GM12878 (cell line): ENCODE results near the gene RRH. TPM values are rescaled to one million over a fixed set of nuclear protein-coding genes. Genes with fewer than 3 reads are reported as not detected.
A peak's percentile ranks its signal among the peaks of the same experiment; 100 is the strongest.

Experiments used
- ATAC-seq: fragments of 200-7000 bp; cut with Tn5 transposase; 3 replicates; pipeline ENCODE4 v1.9.1; 2020; ENCODE audit warnings: mild to moderate bottlenecking, moderate library complexity
- BruUV-seq: library from RNA; stranded (reverse); fragments of 400-500 nt; replicated peaks from 2 replicates; lab custom pipeline; 2021; lab: Mats Ljungman, UMichigan
- CTCF ChIA-PET: fragments of 300-600 bp; sonication (Branson Sonifier 250); formaldehyde crosslinking; extraction: SDS; loops from one replicate; lab custom pipeline; 2021; ENCODE audit warnings: inconsistent platforms; lab: Yijun Ruan, JAX
- POLR2A ChIA-PET: fragments of 350-600 bp; formaldehyde crosslinking; extraction: SDS; loops from one replicate; lab custom pipeline; 2021; ENCODE audit warnings: inconsistent platforms; lab: Charles Lee
- RAD21 ChIA-PET: fragments of 300-600 bp; sonication (Branson Sonifier 250); formaldehyde crosslinking; loops from one replicate; lab custom pipeline; 2023; ENCODE audit warnings: antibody characterized with exemption; ENCODE audit not compliant: unreplicated experiment; lab: Charles Lee
- SMC1A ChIA-PET: fragments of 300-600 bp; sonication (Branson Sonifier 250); formaldehyde crosslinking; loops from one replicate; lab custom pipeline; 2023; ENCODE audit not compliant: unreplicated experiment, uncharacterized antibody; lab: Charles Lee
- DNase-seq: peaks from one replicate; pipeline ENCODE4 v3.0.0-alpha.2; 2011; ENCODE audit warnings: low read depth, low spot score
- FAIRE-seq: peaks from 3 replicates; lab custom pipeline; 2011; peaks lifted over from hg19 to GRCh38; lab: Jason Lieb, UNC
- H2AFZ ChIP-seq: 2 replicates; pipeline ENCODE4 v1.6.0; 2011; ENCODE audit warnings: low read depth, low read length, control low read depth; ENCODE audit not compliant: control insufficient read depth
- H3K27ac ChIP-seq: 2 replicates; pipeline ENCODE4 v1.5.1; 2011; ENCODE audit warnings: control low read depth; ENCODE audit not compliant: control insufficient read depth, insufficient read depth
- H3K27me3 ChIP-seq, 2 experiments: replicated peaks in 1 of 2; 2 replicates each; pipeline versions ENCODE4 v1.6.0 to v1.6.1; 2011; ENCODE audit warnings: low read length in 1 of 2; ENCODE audit not compliant: control insufficient read depth in 2 of 2, insufficient read depth in 2 of 2
- H3K36me3 ChIP-seq, 2 experiments: 2 replicates each; pipeline ENCODE4 v1.5.1; 2011; ENCODE audit warnings: low read length in 1 of 2; ENCODE audit not compliant: control insufficient read depth in 2 of 2, insufficient read depth in 2 of 2
- H3K4me1 ChIP-seq: 2 replicates; pipeline ENCODE4 v1.6.1; 2011; ENCODE audit warnings: mild to moderate bottlenecking, low read length, moderate library complexity, mixed read lengths; ENCODE audit not compliant: control insufficient read depth, insufficient read depth
- H3K4me2 ChIP-seq: 2 replicates; pipeline ENCODE4 v1.6.0; 2011; ENCODE audit warnings: control low read depth; ENCODE audit not compliant: control insufficient read depth, insufficient read depth
- H3K4me3 ChIP-seq: fragments of 200-600 bp; sonication (generic); 2 replicates; pipeline ENCODE4 v1.5.1; 2016
- H3K79me2 ChIP-seq: 2 replicates; pipeline ENCODE4 v1.6.0; 2011; ENCODE audit warnings: low read length; ENCODE audit not compliant: control insufficient read depth, insufficient read depth
- H3K9ac ChIP-seq: 2 replicates; pipeline ENCODE4 v1.8.0; 2011; ENCODE audit warnings: low read length, control low read depth, mixed read lengths; ENCODE audit not compliant: control insufficient read depth, insufficient read depth
- H3K9me3 ChIP-seq: replicated peaks from 3 replicates; pipeline ENCODE4 v1.5.1; 2011; ENCODE audit warnings: mild to moderate bottlenecking, low read length; ENCODE audit not compliant: control insufficient read depth, insufficient read depth
- H4K20me1 ChIP-seq: 2 replicates; pipeline ENCODE4 v1.6.0; 2011; ENCODE audit not compliant: control insufficient read depth, insufficient read depth
- BRCA1 ChIP-seq: IDR thresholded peaks from 2 replicates; pipeline ENCODE4 v1.6.1; 2011; ENCODE audit warnings: low read depth, low read length, improper control_type of control experiment
- CHD4 ChIP-seq: fragments of 200-600 bp; sonication (generic); IDR thresholded peaks from 2 replicates; pipeline ENCODE4 v1.6.1; 2016; ENCODE audit warnings: mild to moderate bottlenecking
- RAD21 ChIP-seq: IDR thresholded peaks from 2 replicates; pipeline ENCODE4 v1.6.1; 2011; ENCODE audit warnings: mild to moderate bottlenecking, low read depth, low read length, moderate library complexity; ENCODE audit not compliant: insufficient read depth
- SMAD5 ChIP-seq: IDR thresholded peaks from 2 replicates; pipeline ENCODE4 v1.6.1; 2016; ENCODE audit warnings: antibody characterized with exemption, low read depth
- SMC3 ChIP-seq: IDR thresholded peaks from 2 replicates; pipeline ENCODE4 v1.6.1; 2011; ENCODE audit warnings: low read length, improper control_type of control experiment, borderline replicate concordance
- WGBS: methylation state at CpG from one replicate; pipeline ENCODE4 v1.1.6; 2016; ENCODE audit warnings: low lambda C conversion rate; ENCODE audit not compliant: insufficient replicate concordance, insufficient coverage; ENCODE audit errors: missing lambda C conversion rate; 5-methylcytosine and 5-hydroxymethylcytosine counted together
- in situ Hi-C: fragments of 300-500 bp; cut with MboI; formaldehyde crosslinking; loops from 9 replicates; pipeline ENCODE4 v1.14.3; 2018; ENCODE audit warnings: mixed read lengths
- intact Hi-C: fragments of 100-400 bp; cut with micrococcal nuclease; formaldehyde crosslinking; loops from one replicate; pipeline ENCODE4 v1.14.2; 2022; ENCODE audit not compliant: unreplicated experiment
- polyA plus RNA-seq, 11 experiments: library from polyadenylated mRNA; depleted of rRNA in 4 of 11; unstranded in 6 of 11; stranded (reverse) in 5 of 11; fragments of >200 nt; fragmentation: Nextera tagmentation in 4 of 11; fragmentation: Illumina TruSeq in 1 of 11; extraction: Ambion mirVana in 4 of 11; extraction: Trizol in 1 of 11; gene quantifications; 1 replicate in 1 of 11; 2 replicates in 10 of 11; pipeline versions ENCODE4 v1.2.1 to v1.2.3, GENCODE V29; 2011 to 2016; ENCODE audit warnings: inconsistent platforms in 2 of 11, missing spikeins in 2 of 11, low read depth in 1 of 11
- total RNA-seq, 4 experiments: library from RNA; depleted of rRNA in 3 of 4; stranded (reverse); fragments of >200 nt in 3 of 4; fragmentation: Illumina TruSeq in 1 of 4; extraction: Trizol in 1 of 4; gene quantifications; 2 replicates each; pipeline versions ENCODE4 v1.2.1 to v1.2.3, GENCODE V29; 2013 to 2021
- TF ChIP-seq, protein P1 (sequence below): IDR thresholded peaks from 2 replicates; pipeline ENCODE4 v1.6.1; 2011; ENCODE audit warnings: low read depth, mild to moderate bottlenecking, low read length, moderate library complexity, borderline replicate concordance; ENCODE audit errors: extremely low read depth
- TF ChIP-seq, protein P2 (sequence below), 3 experiments: IDR thresholded peaks in 2 of 3; conservative IDR thresholded peaks in 1 of 3; 2 replicates each; pipeline ENCODE4 v1.5.1; 2011; ENCODE audit warnings: low read depth in 3 of 3, low read length in 3 of 3, mild to moderate bottlenecking in 3 of 3, control low read depth in 2 of 3, moderate library complexity in 2 of 3, inconsistent platforms in 1 of 3, mixed read lengths in 1 of 3; ENCODE audit not compliant: control insufficient read depth in 2 of 3, insufficient read depth in 1 of 3; ENCODE audit errors: extremely low read depth in 1 of 3

Gene RRH
- total and polyA plus RNA-seq, 10 of the 15 experiments (the other 5 are each of a cell fraction or from before 2014, with no cell fraction given) = 0.06 to 0.24 (median 0.12) TPM; not detected in 6

DNA sequence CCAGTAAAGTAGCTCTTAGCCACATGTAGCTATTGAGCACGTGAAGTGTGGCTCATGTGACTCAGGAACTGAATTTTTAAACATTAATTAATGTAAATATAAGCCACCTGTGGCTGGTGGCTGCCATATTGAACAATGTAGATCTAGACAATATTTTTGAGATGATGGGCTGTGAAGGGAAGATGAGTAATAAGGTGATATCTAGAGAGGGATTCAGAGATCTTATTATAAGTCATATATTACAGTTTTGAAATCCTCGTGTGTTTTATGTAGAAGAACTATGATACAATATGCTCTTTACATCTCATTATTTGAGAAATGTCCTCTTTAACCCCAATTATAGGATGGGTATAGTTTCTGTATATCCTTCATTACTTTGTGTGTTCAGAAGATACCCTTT lies 6.6 kb upstream of the RRH start:
- H3K27ac ChIP-seq = no peak overlapping the region
- intact Hi-C loops = no loop called here
- H2AFZ ChIP-seq = no peak overlapping the region
- TF ChIP-seq, protein P1, sequence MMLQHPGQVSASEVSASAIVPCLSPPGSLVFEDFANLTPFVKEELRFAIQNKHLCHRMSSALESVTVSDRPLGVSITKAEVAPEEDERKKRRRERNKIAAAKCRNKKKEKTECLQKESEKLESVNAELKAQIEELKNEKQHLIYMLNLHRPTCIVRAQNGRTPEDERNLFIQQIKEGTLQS = no peak
- peak; percentile 11; the same call in 2 of the 3 replicates for ATAC-seq
- ChIA-PET RAD21 (no interaction called here), SMC1A (interaction anchor here (1.2 kb wide), 1 partner anchor 16 kb away, joined by 3 read pairs; no protein-coding TSS in a partner anchor), CTCF (interaction anchor here (1.0 to 1.4 kb wide), 2 partner anchors 394 to 395 kb away, joined by 3 read pairs; no protein-coding TSS in a partner anchor), POLR2A (no interaction called here)
- no peaks in the 10 kb centered on the region for H3K27me3 ChIP-seq
- H3K79me2 ChIP-seq = peaks cover 18% of the 10 kb centered on the region
- 3% methylated on average over 2 of the region's 2 CpGs for WGBS
- H3K4me2 ChIP-seq = no peak overlapping the region
- H4K20me1 ChIP-seq = no peaks in the 10 kb centered on the region
- no peak overlapping the region for H3K4me3 ChIP-seq
- no TSS peak for BruUV-seq
- H3K4me1 ChIP-seq = no peaks in the 10 kb centered on the region
- no peak for DNase-seq
- H3K9ac ChIP-seq = no peak overlapping the region
- H3K36me3 ChIP-seq = peaks cover 0 to 2% of the 10 kb centered on the region in 2 experiments; a peak in 3 of 4 replicates
- H3K9me3 ChIP-seq = no peaks in the 10 kb centered on the region
- FAIRE-seq = no peak
- in situ Hi-C loops = no loop called here

DNA sequence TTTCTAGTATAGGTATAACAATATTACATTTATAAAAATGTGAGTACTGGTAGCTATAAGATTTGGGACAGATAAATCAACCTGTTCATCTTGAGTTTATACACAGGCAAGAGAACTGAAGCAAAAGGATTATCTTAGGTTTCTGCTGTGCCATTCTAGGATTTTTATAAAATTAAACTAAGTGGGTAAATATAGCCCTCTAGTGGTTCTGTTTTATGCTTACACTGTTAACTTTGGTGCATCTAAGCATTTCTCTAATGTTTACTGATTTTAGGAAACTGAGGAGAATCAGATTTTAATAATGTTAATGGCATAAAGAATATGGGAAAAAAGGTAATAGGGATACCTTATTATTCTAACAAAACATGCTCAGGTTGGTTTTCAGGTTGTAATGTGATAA lies 1.1 kb upstream of the RRH start:
- TF ChIP-seq CHD4 (no peak), SMAD5 (no peak), BRCA1 (no peak), SMC3 (peak; percentile 47; the same call in 1 of the 2 replicates), RAD21 (peak; percentile 69)
- TF ChIP-seq, protein P2, sequence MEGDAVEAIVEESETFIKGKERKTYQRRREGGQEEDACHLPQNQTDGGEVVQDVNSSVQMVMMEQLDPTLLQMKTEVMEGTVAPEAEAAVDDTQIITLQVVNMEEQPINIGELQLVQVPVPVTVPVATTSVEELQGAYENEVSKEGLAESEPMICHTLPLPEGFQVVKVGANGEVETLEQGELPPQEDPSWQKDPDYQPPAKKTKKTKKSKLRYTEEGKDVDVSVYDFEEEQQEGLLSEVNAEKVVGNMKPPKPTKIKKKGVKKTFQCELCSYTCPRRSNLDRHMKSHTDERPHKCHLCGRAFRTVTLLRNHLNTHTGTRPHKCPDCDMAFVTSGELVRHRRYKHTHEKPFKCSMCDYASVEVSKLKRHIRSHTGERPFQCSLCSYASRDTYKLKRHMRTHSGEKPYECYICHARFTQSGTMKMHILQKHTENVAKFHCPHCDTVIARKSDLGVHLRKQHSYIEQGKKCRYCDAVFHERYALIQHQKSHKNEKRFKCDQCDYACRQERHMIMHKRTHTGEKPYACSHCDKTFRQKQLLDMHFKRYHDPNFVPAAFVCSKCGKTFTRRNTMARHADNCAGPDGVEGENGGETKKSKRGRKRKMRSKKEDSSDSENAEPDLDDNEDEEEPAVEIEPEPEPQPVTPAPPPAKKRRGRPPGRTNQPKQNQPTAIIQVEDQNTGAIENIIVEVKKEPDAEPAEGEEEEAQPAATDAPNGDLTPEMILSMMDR (IDR thresholded peaks at IDR 0.05 in 2 of 3, conservative IDR thresholded peaks at IDR 0.05 in 1 of 3; ENCODE audit: control insufficient read depth in 2 of 3, extremely low read depth in 1 of 3, insufficient read depth in 1 of 3, low read depth in 3 of 3, low read length in 3 of 3) = peak; percentile 22 to 54 (median 40); a peak in 4 of 6 replicates
- no peak overlapping the region for H2AFZ ChIP-seq
- H3K4me3 ChIP-seq = no peak overlapping the region
- DNase-seq = no peak
- intact Hi-C loops = loop anchor here (2.0 kb wide), 1 partner anchor 404 kb away; no protein-coding TSS in a partner anchor
- CTCF ChIA-PET = interaction anchor here (1.0 to 4.8 kb wide), 16 partner anchors 9 to 527 kb away, joined by 3 to 36 read pairs (median 5); partner anchors contain the start of genes MCUB and SEC24B
- RAD21 ChIA-PET = interaction anchor here (1.0 to 1.5 kb wide), 3 partner anchors 22 to 406 kb away, joined by 3 to 6 read pairs (median 3); partner anchors contain the start of gene SEC24B
- no peaks in the 10 kb centered on the region; a peak in 1 of 4 replicates for H3K36me3 ChIP-seq
- H3K27ac ChIP-seq = no peak overlapping the region
- H3K27me3 ChIP-seq = no peaks in the 10 kb centered on the region
- SMC1A ChIA-PET = interaction anchor here (1.1 to 2.9 kb wide), 6 partner anchors 11 to 401 kb away, joined by 3 to 12 read pairs (median 4); partner anchors contain the start of gene GAR1
- FAIRE-seq = no peak
- H3K9ac ChIP-seq = no peak overlapping the region
- in situ Hi-C loops = no loop called here
- BruUV-seq = no TSS peak
- POLR2A ChIA-PET = no interaction called here
- H3K79me2 ChIP-seq = no peaks in the 10 kb centered on the region
- H3K4me2 ChIP-seq = no peak overlapping the region
- H4K20me1 ChIP-seq = no peaks in the 10 kb centered on the region
- H3K9me3 ChIP-seq = no peaks in the 10 kb centered on the region
- no peaks in the 10 kb centered on the region for H3K4me1 ChIP-seq
- peak; percentile 80 for ATAC-seq
